GM23248 (cell line): ENCODE measurements around the gene CALML3.

Experiments used
- EZH2 ChIP-seq: fragments of 200-600 bp; sonication (generic); IDR thresholded peaks from 2 replicates; pipeline ENCODE4 v1.6.1; 2018; ENCODE audit warnings: antibody characterized with exemption, mild to moderate bottlenecking; ENCODE audit not compliant: insufficient read depth, poor library complexity, severe bottlenecking
- EZH2phosphoT487 ChIP-seq: fragments of 200-600 bp; sonication (generic); IDR thresholded peaks from 2 replicates; pipeline ENCODE4 v1.6.1; 2018; ENCODE audit warnings: antibody characterized with exemption, moderate library complexity, mild to moderate bottlenecking, low read depth; ENCODE audit not compliant: insufficient read depth

DNA sequence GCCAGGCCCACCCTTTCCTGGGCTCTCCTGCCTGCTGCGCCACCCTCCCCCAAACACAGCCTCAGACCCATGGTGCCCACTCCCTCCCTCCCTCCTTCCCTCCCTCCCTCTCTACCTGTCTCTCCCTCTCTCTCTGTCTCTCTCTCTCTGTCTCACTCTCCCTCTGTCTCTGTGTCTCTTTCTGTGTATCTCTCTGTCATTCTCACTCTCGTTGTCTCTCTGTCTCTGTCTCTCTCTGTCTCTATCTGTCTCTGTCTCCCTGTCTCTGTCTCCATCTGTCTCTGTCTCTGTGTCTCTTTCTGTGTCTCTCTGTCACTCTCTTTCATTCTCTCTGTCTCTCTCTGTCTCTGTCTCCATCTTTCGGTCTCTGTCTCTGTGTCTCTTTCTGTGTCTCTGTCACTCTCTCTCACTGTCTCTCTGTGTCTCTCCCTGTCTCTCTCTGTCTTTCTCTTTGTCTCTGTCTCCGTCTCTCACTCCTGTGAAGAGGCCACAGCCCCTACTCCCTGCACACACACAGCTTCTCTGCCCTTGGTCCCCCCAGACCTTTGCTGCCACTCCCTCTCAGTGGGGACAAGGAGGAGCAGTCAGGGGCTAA lies 51.5 kb downstream of the CALML3 start:
- TF ChIP-seq EZH2phosphoT487 (no peak), EZH2 (no peak)
